Skin of body (tissue), 2 donors: ENCODE results near the gene SUSD5. TPM values are rescaled to one million over a fixed set of nuclear protein-coding genes. Genes with fewer than 3 reads are reported as not detected.
"Not testable (repeated sequence)": the region's sequence is repeated elsewhere in the genome, so short reads cannot be mapped to it uniquely, and the experiment has no call there.

Experiments used
- DNase-seq: peaks from one replicate; lab custom pipeline; 2025; lab: John Stamatoyannopoulos, UW
- total RNA-seq: library from RNA; depleted of rRNA; stranded (reverse); fragments of >200 nt; gene quantifications from one replicate; pipeline ENCODE4 v1.2.3, GENCODE V29; 2014

Gene SUSD5
- total RNA-seq, 1 donor from 2014 or later: 3.3 TPM

DNA sequence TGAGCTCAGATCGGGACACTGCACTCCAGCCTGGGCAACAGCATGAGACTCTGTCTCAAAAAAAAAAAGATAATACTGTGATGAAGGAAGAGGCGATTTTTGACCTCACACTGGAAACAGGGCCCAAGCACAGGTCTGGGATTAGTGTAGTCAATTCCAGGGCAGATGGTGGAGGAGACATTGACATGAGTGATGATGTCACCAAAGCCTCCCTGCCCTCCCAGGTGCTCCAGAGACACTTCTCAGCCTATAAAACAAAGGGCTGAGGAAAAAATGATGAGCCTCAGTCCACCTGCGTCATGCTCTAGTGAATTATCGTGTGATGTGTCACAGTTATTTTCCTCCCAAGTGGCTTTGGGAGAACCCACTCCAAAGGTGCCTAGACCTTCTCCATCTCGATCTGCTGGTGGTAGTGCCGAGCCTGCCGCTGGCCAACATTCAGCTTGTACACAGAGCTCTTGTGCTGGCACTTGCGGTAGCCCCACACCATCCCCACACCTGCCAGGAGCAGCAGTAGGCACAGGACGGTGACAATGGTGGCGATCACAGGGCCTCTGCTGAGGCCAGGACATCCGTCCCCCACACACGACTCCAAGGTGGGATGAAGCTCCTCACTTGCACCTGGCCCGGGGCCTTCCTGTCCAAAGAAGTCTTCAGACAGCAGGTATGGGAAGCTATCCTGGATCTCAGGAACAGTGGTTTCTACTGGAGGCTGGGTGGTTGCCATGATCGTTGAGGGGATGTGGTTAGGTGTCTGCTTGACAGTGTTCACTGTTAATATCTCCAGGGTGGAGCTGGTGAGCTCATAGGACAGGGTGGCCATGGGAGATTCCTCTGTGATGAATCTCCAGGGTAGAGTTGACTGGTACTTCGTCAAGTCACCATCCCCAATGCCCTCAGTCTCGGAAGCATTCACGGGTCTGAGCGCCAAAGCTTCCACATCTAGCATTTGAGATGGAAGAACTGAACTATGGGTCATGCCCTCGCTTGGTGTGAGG, 65.9 kb downstream of the SUSD5 start:
- DNase-seq: no peak

DNA sequence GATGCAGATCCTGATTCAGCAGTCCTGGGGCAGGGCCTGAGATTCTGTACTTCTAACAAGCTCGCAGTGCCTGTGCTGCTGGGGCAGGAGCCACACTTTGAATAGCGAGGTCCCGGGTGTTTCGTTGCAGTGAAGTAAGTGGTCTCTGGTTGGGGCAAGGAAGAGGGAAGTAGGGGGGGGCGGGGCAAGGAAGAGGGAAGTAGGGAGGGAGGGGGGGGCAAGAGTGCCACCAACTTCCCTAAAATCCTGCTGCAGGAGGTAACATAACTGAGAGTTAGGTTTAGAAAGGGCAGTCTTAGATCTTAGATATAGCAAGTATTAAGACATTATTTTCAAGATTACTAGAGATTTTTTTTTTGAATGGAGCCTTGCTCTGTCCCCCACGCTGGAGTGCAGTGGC, 69.3 kb downstream of the SUSD5 start:
- no peak for DNase-seq

DNA sequence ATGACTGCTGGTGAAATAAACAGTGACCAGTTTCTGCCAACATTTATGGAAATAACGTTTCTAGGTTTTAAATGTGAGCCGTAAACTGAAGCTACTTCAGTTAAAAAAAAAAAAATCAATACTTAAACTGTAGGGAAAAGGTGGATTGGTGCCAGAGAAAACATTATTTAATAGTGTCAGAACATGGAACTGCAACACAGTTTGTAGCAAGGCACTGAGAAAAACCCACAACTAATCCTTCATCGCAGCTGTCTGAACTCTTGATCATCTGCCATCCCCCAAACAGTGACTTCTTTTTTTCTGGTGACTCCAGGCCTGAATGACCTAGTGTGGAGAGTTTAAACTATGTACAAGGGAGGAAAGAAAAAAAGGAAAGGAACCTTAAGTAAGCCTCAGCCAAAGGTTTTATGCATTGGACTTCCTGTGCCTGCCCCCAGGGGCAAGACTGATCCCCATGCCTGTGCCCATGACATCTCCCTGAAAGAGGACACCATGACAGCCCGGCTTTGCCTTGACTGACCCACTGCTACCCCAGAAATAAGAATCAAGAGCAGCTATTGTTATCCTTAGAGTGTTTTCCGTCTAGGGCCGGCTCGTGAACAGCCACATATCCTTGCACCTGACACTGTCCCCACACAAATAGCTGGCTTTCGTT, 71.7 kb downstream of the SUSD5 start:
- DNase-seq: peak; percentile 36

DNA sequence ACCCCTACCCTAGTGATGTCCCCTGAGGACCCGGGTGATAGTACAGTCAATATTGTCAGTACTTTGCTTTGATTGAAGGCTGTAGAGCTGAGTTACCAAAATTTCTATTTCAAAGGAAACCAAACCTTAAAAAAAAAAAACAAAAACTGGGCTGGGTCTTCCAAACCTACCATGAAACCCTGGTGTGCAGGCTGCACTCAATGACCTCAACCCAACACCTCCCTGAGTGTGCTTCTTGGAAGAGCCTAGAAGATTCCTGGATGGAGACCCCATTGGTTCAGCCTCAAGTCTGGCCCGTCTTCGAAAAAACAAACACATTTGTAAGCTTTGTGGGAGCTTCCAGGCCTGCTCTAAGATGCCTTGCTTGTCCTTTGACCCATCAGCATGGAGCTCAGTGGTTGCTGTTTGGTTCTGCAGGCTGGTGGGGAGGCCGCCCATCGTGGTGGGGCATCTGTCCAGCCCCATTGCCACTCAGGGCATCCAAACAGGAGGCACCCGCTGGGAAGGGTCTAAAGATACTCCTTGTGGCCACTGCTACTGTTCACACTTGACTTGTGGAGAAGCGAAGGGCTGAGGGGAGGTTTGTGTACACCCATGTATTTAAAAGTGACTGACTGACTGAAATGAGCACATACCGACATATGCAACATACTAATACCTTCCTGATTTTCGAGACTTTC, 72.6 kb downstream of the SUSD5 start:
- no peak for DNase-seq

DNA sequence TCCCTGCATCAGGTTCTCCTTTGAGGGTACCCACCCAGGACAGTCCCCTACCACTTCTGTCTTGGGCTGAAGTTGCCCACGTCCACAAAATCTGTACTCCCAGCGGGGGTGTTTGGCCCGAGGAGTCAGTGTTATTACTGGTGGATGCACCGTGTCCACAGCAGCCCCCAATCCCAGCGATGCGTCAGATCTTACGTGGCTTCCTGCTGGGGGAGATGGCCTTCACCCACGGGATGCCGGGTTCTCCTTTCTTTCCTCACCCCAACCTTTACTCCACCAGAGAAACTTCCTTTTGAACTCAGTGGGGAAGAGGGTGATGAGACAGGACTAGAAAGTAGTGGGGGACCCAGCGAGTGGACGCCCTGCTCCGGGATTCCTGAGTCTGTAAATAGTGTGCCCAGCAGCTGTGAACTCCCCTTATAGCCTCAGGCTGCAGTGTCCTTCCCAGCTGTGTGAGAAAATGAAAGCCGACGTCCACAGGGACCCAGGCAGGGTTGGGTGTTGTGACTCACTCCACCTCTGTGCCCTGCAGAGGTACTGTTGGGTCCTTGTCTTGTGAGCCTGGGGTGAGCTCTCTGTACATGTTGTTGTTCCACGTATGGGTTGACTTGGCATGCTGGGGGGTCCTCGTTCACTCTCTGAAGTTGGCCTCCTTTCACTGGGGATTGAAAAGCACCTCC, 73.2 kb downstream of the SUSD5 start:
- no peak for DNase-seq

DNA sequence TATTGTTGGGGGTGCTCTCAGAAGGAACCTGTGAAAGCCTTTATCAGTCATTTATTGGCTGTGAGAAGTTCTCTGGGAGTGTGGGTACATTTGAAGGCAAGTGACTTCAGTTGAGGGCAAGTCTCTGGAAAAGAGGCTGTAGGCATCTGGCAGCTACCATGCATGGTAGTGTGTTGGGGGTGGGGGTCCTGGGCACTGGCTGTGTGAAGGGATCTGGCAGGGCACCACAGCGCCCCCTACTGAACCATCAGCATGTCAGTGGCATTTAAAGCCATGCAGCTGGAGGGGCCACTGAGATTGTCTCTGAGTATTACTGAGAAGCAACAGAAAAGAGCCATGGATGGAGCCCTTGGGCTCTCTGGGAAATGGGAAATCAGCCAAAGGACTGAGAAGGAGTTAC, 74.2 kb downstream of the SUSD5 start:
- DNase-seq: no peak

DNA sequence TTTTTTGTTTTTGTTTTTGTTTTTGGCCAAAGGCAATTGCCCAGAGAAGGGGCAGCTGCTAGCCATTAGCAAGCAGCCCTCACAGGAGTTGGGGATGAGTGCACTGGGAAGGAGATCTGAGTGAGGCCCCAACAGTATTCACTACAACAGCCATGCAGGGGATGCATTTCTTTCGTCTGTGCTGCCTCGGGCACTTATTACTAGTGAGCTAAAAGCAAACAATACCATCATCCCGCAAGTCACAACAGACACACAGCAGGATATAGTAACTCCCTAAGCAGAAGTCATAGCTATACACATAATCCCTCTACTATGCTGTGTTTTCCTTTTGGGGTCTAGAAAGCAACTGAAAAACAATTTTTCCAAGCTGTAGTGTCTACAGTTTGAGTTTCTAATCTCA, 77.6 kb downstream of the SUSD5 start:
- DNase-seq: no peak

DNA sequence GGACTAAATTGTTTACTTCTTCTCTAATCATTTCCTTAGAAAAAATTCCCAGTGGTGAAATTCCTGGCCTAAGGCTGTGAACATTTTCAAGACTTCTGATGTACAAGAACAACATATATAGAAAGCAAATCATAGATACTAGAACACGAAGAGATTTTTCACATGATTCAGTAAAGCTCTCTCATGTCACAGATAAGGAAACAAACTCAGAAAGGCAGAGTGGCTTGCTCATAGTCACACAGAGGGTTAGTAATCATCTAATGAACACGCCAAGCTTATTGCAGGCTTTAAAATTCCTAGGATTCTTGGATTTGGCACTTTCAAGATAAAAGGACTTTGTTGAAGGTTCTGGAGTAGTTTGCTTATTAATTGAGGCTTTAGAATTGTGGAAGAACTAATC, 78.6 kb downstream of the SUSD5 start:
- no peak for DNase-seq

DNA sequence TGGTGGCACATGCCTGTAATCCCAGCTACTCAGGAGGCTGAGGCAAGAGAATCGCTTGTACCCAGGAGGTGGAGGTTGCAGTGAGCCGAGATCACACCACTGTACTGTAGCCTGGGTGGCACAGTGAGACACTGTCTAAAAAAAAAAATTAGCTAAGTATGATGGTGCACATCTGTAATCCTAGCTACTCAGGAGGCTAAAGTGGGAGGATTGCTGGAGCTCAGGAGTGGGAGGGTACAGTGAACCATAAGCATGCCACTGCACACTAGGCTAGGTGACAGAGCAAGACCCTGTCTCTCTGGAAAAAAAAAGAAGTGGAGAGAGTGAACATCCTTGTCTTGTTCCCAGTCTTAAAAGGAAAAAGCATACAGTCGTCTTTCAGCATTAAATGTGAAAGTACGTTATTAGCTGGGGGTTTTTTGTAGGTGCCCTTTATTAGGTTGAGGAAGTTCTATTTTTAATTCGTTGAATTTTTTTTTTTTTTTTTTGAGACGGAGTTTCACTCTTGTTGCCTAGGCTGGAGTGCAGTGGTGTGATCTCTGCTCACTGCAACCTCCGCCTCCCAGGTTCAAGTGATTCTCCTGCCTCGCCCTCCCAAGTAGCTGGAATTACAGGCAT, 79.5 kb downstream of the SUSD5 start:
- not testable (repeated sequence) for DNase-seq

DNA sequence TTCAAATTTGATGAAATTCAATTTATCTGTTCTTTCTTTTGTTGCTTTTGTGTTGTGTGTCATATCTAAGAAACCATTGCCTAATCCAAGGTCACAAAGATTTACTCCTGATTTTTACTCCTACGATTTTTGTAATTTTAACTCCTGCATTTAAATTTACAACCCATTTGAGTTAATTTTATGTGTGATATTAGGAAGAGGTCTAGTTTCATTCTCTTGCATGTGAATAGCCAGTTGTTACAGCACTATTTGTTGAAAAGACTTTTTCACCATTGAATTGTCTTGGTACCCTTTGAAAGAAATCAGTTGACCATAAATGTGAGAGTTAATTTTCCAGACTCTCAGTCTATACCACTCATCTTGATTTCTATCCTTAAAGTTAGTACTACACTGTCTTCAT, 80.9 kb downstream of the SUSD5 start:
- no peak for DNase-seq

DNA sequence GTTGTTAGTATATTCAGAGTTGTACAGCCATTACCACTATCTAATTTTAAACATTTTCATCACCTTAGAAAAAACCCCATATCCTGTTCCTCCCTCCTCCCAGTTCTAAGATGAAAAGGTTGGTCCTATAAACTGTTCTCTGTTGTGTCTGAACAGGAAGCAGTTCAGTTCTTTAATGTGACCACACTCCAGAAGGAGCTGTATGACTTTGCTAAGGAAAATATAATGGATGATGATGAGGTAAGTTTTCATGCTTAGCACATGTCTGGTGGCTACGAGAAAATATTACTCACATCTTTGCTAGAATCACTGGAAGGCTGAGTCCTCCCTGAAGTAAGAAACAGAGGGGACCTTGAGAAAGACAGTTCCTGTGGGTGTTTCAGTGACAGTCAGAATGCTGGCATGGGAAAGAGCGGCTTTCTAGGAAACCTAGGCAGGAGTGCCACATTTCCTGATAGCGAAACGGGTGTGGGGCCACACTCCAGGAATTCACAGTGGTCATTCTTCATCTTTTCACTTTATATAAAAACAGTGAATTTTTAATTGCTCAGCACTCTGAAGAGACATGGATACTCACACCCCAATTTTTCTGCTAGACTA, 84.5 kb downstream of the SUSD5 start:
- DNase-seq: no peak

DNA sequence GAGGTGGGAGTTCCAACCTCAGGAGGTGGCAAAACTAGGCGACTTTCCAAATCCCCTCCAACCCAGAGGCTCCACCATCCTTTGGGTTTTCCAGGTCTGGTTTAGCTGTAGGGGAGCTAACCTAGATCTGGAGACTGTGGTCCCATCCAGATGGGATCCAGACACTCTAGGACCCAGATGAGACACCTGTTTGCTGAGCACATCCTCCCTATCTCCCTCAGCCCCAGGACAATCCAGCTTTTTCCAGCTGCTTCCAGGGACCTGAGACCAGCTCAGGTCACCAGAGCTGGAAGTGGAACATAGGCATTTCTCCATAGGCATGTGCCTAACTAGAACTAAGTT, 86.6 kb downstream of the SUSD5 start:
- DNase-seq: no peak

DNA sequence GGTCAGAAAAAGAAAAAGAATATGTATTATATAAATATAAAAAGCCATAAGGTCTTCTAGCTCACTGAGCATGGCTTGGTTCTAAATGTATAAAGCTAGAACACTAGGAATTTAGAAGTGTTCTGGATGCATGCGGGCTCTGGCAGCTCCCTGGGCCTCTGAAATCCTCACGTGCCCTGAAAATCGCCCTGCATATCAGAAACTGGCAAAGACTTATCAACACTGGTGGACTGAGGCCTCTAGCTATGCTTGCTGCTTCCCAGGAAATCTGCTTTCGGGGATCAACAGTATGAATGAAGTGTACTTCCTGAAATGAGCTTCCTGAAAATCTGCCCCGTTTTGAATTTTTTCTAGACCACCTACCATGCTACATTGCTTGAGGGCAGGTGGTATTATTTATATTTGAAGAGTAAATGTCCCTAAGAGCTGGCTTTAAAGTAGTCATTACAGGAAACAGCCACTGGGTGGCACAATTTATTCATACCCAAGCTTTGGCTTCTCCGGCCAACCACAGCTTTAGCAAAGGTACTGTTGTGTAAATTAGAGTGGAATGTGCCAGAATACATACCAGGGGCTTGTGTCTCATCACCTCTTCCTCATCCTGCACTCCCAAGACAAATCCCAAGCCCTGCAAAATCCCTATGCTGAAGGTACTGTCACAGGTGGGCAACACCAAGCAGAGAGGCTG, 87.1 kb downstream of the SUSD5 start:
- DNase-seq: peak; percentile 33

DNA sequence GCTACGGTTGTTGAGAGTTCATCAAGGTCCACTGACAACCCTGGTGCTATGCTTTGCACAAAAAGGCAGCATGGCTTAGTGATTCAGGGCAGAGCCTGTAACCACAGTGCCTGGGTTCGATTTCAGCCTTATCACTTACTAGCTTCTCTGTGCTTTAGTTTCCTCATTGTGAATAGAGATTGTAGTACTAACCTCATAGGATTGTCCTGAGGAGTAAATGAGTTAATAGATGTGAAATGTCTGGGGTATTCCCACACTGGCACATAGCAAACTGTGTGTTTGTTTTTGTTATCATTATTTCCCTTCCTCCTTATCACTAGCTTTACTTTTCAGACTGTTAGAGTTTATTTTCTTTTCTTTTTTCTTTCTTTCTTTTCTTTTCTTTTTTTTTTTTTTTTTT, 88.5 kb downstream of the SUSD5 start:
- DNase-seq: no peak

DNA sequence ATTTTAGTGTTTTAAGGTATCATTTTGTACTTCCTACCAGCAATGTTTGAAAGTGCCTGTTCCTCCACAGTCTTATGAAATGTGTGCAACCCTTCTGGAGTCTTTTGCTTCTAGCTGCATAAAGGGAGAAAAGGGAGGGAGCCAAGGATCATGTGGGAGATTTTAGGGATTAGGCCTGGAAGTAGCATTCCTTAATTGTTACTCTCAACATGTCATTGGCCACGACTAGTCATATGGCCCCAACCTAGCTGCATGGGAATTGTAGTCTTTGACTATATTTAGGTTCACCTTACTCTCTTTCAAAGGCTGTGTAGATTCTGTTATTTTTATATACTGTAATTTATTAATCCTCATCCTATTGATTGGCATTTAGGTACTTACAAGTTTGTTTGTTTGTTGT, 89.9 kb downstream of the SUSD5 start:
- DNase-seq: no peak

DNA sequence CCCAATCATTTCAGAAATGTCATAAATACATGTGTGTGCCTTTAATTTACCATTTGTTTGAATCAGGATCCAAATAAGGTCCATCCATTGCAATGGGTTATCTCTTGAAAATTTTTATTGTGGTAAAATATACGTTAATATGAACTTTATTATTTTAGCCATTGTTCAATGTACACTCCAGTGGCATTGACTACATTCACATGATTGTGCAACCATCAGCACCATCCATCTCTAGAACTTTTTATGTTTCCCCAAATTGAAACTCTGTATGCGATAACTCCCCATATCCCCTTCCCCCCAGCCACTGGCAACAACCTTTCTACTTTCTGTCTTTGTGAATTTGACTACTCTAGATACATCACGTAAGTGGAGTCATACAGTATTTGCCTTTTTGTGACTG, 92.8 kb downstream of the SUSD5 start:
- DNase-seq: no peak

DNA sequence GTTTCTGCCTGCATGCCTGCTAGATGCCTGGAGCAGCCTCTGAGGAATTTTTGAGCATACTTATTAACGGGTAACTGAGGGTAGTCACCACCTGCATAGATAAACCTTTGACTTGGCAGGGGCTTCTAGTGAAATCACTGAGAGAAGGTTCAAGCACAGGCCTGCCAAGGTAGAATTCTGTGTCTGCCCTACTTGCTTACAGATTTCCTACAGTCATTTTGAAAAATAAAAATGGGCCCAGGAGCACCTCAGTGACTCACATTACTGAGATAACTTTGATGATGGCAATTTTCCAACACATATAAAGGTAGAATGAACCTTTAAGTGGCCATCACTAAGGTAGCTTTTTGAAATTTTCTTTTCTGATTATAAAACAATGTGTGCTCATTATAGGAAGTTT, 94.0 kb downstream of the SUSD5 start:
- no peak for DNase-seq

DNA sequence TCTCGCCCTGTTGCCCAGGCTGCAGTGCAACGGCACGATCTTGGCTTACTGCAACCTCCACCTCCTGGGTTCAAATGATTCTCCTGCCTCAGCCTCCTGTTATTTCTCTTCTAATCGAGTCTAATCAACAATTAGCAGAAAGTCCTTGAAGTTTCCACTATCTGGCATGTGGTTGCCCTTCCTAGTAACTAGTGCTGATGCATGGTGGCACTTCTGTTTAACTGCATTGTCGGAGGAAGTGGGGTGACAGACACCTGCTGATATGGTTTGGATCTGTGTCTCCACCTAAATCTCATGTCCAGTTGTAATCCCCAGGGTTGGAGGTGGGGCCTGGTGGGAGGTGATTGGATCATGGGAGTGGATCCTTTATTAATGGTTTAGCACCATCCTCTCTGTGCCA, 95.6 kb downstream of the SUSD5 start:
- DNase-seq: no peak

DNA sequence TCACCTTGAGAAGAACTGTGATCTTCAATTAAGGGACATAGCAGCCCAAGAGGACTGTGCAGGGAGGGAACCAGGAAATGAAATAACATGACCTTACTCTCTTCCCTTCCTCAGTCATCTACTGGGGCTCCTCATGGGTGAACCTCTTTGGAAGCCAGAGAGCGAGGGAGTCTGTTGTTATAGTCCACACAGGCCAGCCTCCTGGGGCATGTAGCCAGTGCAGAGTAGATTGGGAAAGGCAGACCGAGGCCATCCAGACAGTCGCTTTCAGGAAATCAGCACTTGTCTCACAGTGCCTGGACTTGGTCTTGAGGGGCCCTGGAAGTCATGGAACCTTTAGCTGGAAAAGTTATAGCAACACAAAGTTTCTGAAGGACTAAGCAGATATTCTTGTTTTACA, 98.7 kb downstream of the SUSD5 start:
- no peak for DNase-seq

DNA sequence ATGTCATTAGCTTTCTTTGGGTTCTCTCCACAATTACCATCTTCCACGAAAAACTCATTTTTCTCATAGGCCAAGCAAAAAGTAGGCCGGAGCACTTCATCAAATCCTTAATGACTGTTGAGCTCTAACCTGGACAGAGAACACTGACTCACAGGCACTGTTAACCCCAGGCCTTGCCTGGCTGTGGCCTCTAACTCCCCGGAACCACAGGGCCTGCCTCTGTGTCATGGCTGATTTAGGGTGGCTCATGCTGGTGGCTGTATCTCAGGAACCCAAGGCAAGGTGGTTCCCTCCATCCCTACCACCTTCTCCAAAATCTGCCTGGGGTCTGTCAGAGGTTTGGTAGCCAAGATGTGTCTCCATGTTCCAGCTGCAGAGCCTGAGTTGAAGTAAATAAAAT, 101.1 kb downstream of the SUSD5 start:
- no peak for DNase-seq
